ENCODE measurements around the gene FOXRED1. TPM values are rescaled to one million over a fixed set of nuclear protein-coding genes. Genes with fewer than 3 reads are reported as not detected.

FOXRED1 gene
- total and polyA plus RNA-seq, 7 donors = 12.3 to 27.7 (median 18.3) TPM

DNA sequence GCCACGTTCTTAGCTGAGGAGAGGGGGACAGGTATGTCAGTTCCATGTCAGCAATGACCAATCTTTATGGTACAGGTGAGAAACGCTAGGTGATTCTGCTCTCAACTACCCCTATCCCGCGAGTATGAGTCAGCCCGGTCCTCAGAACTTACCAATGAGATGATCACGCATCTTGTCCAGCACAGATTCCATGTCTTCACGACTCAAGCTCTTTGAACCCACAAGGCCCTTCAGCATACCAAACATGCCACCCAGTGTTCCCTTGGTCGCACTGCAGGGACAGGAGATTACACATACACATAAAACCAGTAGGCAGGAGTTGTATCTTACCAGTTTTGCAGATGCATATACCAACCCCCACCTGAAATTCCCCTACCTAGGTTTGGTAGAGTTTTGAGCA is 3.1 kb upstream of the FOXRED1 start:
- no peak for ATAC-seq
- no peak overlapping the region for H3K4me3 ChIP-seq
- intact Hi-C loops (cut with DNase I) = loop anchor here (2.0 to 10.0 kb wide), 5 partner anchors 45 to 671 kb away; partner anchors contain the start of genes FAM118B (in 1 of the 2), RPUSD4 (in 1 of the 2) and STT3A (in 1 of the 2)

DNA sequence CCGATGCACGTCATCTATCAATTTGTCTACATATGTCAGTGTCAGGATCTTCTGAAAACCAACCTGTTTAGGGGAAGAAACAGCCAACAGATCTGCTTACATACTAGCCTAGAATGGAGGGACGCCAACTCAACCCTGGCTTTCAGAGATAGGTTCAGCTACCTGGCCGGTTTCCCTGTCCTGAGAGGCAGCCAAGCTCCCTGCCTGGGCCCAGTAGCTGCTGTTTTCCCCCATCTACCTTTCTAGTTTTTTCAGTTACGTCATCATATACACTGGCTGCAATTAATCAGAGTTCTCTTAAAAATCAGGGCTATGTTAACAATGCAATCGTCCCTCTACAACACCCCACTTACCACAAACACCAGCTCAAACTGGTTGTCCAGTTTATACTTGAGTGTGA is 1.3 kb upstream of the FOXRED1 start:
- Histone ChIP-seq H3K4me3 (peak overlapping the region; percentile 85), H3K27me3 (ENCODE audit: insufficient read depth in 3 of 3, low read length in 2 of 3) (no peaks in the 10 kb centered on the region), H3K4me1 (peaks cover 16% of the 10 kb centered on the region), H3K9me3 (no peaks in the 10 kb centered on the region), H3K27ac (peak overlapping the region; percentile 92), H3K36me3 (ENCODE audit: insufficient read depth in 1 of 2, low read depth in 1 of 2) (peaks cover 21 to 57% of the 10 kb centered on the region in 2 donors)
- ATAC-seq (peak in 1 of 4 donors; percentile 25), DNase-seq (no peak)
- intact Hi-C loops (cut with DNase I) = loop anchor here (5.0 to 10.0 kb wide), 3 partner anchors 55 to 673 kb away; partner anchors contain the start of genes FAM118B (in 1 of the 2), RPUSD4 (in 1 of the 2) and STT3A (in 1 of the 2)
- TF ChIP-seq, protein P1, sequence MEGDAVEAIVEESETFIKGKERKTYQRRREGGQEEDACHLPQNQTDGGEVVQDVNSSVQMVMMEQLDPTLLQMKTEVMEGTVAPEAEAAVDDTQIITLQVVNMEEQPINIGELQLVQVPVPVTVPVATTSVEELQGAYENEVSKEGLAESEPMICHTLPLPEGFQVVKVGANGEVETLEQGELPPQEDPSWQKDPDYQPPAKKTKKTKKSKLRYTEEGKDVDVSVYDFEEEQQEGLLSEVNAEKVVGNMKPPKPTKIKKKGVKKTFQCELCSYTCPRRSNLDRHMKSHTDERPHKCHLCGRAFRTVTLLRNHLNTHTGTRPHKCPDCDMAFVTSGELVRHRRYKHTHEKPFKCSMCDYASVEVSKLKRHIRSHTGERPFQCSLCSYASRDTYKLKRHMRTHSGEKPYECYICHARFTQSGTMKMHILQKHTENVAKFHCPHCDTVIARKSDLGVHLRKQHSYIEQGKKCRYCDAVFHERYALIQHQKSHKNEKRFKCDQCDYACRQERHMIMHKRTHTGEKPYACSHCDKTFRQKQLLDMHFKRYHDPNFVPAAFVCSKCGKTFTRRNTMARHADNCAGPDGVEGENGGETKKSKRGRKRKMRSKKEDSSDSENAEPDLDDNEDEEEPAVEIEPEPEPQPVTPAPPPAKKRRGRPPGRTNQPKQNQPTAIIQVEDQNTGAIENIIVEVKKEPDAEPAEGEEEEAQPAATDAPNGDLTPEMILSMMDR (IDR thresholded peaks at IDR 0.05) = no peak
- WGBS, 3 donors = 23 to 43% (median 30%) methylated on average over 6 of the region's 6 CpGs

More for the DNA sequence above, 3.1 kb upstream of the FOXRED1 start:
- peaks cover 24 to 69% of the 10 kb centered on the region in 2 donors for H3K36me3 ChIP-seq (ENCODE audit: insufficient read depth in 1 of 2, low read depth in 1 of 2)
- no peak for DNase-seq
- H3K4me1 ChIP-seq = peaks cover 16% of the 10 kb centered on the region
- no peaks in the 10 kb centered on the region for H3K9me3 ChIP-seq
- TF ChIP-seq, protein P1 (IDR thresholded peaks at IDR 0.05) = peak; percentile 11
- 71 to 87% (median 75%) methylated on average over 8 of the region's 8 CpGs for WGBS, 3 donors
- no peaks in the 10 kb centered on the region for H3K27me3 ChIP-seq (ENCODE audit: insufficient read depth in 3 of 3, low read length in 2 of 3)
- H3K27ac ChIP-seq = no peak overlapping the region

DNA sequence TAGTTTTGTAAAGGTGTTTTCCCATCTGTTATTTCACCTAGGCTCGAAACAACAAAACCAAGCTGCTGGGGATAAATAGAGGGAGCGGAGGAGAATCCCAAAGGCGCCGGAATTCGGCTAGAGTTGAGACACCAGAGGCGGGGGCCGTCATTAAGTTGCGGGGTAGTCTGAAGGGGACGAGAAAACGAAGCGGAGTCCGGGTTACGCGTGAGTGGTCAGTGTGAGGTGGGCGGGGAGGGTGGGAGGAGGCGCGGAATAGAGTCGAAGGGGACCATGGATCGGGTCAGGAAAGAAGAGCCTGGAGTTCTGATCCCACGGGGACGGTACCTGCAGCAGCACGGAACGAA is 620 bp upstream of the FOXRED1 start:
- peak; percentile 16 to 50 (median 29) for ATAC-seq
- peaks cover 17 to 57% of the 10 kb centered on the region in 2 donors for H3K36me3 ChIP-seq (ENCODE audit: insufficient read depth in 1 of 2, low read depth in 1 of 2)
- no peaks in the 10 kb centered on the region for H3K27me3 ChIP-seq (ENCODE audit: insufficient read depth in 3 of 3, low read length in 2 of 3)
- peak overlapping the region; percentile 92 for H3K27ac ChIP-seq
- TF ChIP-seq, protein P1 (IDR thresholded peaks at IDR 0.05) = no peak
- 0 to 1% (median 0%) methylated on average over 23 of the region's 23 CpGs for WGBS, 3 donors
- DNase-seq = no peak
- intact Hi-C loops (cut with DNase I) = loop anchor here (5.0 to 10.0 kb wide), 3 partner anchors 56 to 674 kb away; partner anchors contain the start of genes FAM118B (in 1 of the 2), RPUSD4 (in 1 of the 2) and STT3A (in 1 of the 2)
- H3K4me3 ChIP-seq = peak overlapping the region; percentile 85
- no peaks in the 10 kb centered on the region for H3K9me3 ChIP-seq
- peaks cover 16% of the 10 kb centered on the region for H3K4me1 ChIP-seq

DNA sequence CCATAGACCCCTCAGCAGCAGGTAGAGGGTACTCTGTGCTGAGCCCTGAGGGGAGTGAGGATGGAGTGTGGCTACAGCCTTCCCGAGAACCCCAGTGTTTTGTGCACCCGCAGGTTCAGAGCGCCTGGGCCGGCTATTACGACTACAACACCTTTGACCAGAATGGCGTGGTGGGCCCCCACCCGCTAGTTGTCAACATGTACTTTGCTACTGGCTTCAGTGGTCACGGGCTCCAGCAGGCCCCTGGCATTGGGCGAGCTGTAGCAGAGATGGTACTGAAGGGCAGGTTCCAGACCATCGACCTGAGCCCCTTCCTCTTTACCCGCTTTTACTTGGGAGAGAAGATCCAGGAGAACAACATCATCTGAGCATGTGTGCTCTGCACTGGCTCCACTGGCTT is 8.4 kb downstream of the FOXRED1 start:
- H3K4me1 ChIP-seq = peaks cover 8% of the 10 kb centered on the region
- H3K27me3 ChIP-seq (ENCODE audit: insufficient read depth in 3 of 3, low read length in 2 of 3) = no peaks in the 10 kb centered on the region
- TF ChIP-seq, protein P1 (IDR thresholded peaks at IDR 0.05) = no peak
- no peaks in the 10 kb centered on the region for H3K9me3 ChIP-seq
- ATAC-seq (no peak), DNase-seq (no peak)
- 92 to 96% (median 93%) methylated on average over 11 of the region's 11 CpGs for WGBS, 3 donors
- intact Hi-C loops (cut with DNase I) = no loop called here
- no peak overlapping the region for H3K4me3 ChIP-seq
- H3K27ac ChIP-seq = no peak overlapping the region
- peaks cover 5 to 60% of the 10 kb centered on the region in 2 donors for H3K36me3 ChIP-seq (ENCODE audit: insufficient read depth in 1 of 2, low read depth in 1 of 2)

DNA sequence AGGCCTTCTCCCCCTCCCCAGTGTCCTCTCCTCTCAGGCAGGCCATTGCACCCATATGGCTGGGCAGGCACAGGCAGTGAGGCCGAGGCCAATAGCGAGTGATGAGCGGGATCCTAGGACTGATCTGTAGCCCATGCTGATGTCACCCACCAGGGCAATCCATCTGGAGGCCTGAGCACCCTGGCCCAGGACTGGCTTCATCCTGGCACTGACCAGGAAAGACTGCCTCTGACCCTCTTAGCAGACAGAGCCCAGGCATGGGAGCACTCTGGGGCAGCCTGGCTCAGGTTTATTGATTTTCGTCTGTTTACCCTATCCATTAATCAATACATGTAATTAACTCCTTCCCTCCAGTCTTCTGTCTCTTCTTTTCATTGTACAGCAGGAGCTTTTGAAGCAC is 8.8 kb downstream of the FOXRED1 start:
- TF ChIP-seq, protein P1 (IDR thresholded peaks at IDR 0.05) = no peak
- no peak for ATAC-seq
- peaks cover 8% of the 10 kb centered on the region for H3K4me1 ChIP-seq
- peaks cover 5 to 55% of the 10 kb centered on the region in 2 donors for H3K36me3 ChIP-seq (ENCODE audit: insufficient read depth in 1 of 2, low read depth in 1 of 2)
- no peaks in the 10 kb centered on the region for H3K27me3 ChIP-seq (ENCODE audit: insufficient read depth in 3 of 3, low read length in 2 of 3)
- no peak overlapping the region for H3K27ac ChIP-seq
- intact Hi-C loops (cut with DNase I) = no loop called here
- H3K4me3 ChIP-seq = no peak overlapping the region
- no peaks in the 10 kb centered on the region for H3K9me3 ChIP-seq
- no peak for DNase-seq
- WGBS, 3 donors = 81 to 89% (median 87%) methylated on average over 4 of the region's 4 CpGs
